HUES6 (cell line): ENCODE measurements around the gene HERC4.
"Not testable (repeated sequence)": the region's sequence is repeated elsewhere in the genome, so short reads cannot be mapped to it uniquely, and the experiment has no call there.

Experiments used
- H3K27ac ChIP-seq: 2 replicates; pipeline ENCODE4 v1.7.0; 2013; ENCODE audit warnings: low read depth, mild to moderate bottlenecking, low read length, inconsistent platforms
- H3K27me3 ChIP-seq: 2 replicates; pipeline ENCODE4 v1.6.1; 2013; ENCODE audit warnings: low read length; ENCODE audit not compliant: control insufficient read depth, insufficient read depth
- H3K36me3 ChIP-seq: 2 replicates; pipeline ENCODE4 v1.6.1; 2013; ENCODE audit warnings: low read length; ENCODE audit not compliant: control insufficient read depth, insufficient read depth
- H3K4me1 ChIP-seq: 2 replicates; pipeline ENCODE4 v1.6.1; 2013; ENCODE audit warnings: low read length; ENCODE audit not compliant: control insufficient read depth, insufficient read depth
- H3K4me3 ChIP-seq: 2 replicates; pipeline ENCODE4 v1.5.1; 2013; ENCODE audit warnings: low read depth, low read length
- H3K9ac ChIP-seq: one replicate; pipeline ENCODE4 v1.6.1; 2013; ENCODE audit warnings: mild to moderate bottlenecking, low read length
- H3K9me3 ChIP-seq: 2 replicates; pipeline ENCODE4 v1.6.1; 2013; ENCODE audit warnings: low read depth, low read length; ENCODE audit not compliant: control insufficient read depth, insufficient read depth

HERC4 gene

GRCh38 chr10:68076081-68076480 is 998 bp upstream of the HERC4 start:
- not testable (repeated sequence) for H3K9ac ChIP-seq, H3K27ac ChIP-seq, H3K9me3 ChIP-seq, H3K4me3 ChIP-seq, H3K4me1 ChIP-seq, H3K27me3 ChIP-seq
- peaks cover 11% of the 10 kb centered on the region; the same call in 1 of the 2 replicates for H3K36me3 ChIP-seq

DNA sequence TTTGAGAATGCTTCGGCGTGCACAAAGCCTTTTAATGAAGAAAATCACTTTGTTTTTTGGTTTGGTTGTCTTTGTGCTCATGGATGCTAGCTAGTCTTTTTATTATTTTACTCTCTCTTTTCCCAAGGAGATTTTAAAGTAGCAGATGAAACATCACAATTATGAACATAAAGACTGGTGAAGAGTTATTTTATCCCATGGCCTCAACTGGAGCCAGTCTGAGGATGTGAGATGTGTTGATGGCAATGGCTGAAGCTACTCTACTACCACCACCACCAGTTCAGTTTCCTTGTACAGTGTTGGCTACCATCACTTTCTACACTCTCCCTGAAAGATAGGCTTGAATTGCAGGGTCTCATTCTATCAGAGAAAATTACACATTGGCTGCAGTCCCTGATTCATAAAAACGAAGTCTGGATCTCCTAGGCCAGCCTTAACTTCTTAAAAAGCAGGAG is 494 bp upstream of the HERC4 start:
- H3K4me1 ChIP-seq = peaks cover 10% of the 10 kb centered on the region
- H3K9me3 ChIP-seq = no peaks in the 10 kb centered on the region
- no peak overlapping the region for H3K27ac ChIP-seq
- peak overlapping the region; percentile 40 for H3K4me3 ChIP-seq
- no peaks in the 10 kb centered on the region for H3K27me3 ChIP-seq
- H3K9ac ChIP-seq = no peak overlapping the region
- H3K36me3 ChIP-seq = peaks cover 16% of the 10 kb centered on the region

DNA sequence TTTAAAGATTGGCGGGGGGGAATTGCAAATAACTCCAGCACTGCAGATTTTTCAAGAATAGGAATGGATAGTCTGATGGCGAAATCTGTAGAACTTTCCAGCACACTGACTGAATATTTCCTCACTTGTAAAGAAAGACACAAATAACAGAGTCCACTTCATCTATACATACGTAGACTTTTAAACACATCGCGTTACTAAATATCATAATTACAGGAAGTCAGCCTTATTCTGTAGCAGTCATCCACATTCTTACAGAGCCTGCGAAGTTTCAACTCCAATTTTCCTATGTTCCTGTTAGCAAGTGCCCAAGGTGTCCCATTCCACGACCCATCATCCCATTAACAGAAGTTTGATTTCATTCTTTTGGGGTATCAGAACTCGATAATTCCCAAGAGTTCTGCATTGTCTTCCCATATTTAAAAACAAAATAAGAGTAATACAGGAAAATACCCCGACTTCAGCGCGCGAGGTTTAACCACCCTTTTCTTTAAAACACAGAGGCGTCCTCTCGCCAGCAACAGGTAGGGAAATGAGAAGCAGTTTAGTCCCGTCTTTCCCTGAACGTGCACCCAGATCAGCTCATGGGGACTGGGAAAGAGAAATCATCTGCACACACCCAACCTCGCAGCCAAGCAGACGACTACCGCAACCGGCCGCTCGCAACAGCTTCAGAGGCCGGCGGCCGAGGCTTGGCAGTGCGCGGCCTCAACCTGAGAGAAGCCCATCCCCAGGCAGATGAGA is 880 bp downstream of the HERC4 start:
- Histone ChIP-seq H3K4me1 (peaks cover 10% of the 10 kb centered on the region), H3K9me3 (no peaks in the 10 kb centered on the region), H3K27ac (peak overlapping the region; percentile 90; the same call in 1 of the 2 replicates), H3K9ac (peak overlapping the region; percentile 95), H3K36me3 (peaks cover 21% of the 10 kb centered on the region), H3K27me3 (no peaks in the 10 kb centered on the region), H3K4me3 (peak overlapping the region; percentile 95)

GRCh38 chr10:68073631-68074030 is 1.5 kb downstream of the HERC4 start:
- H3K27ac ChIP-seq = peak overlapping the region; percentile 90; the same call in 1 of the 2 replicates

GRCh38 chr10:68067508-68067907 is 7.6 kb downstream of the HERC4 start:
- Histone ChIP-seq H3K27ac (no peak overlapping the region), H3K9me3 (no peaks in the 10 kb centered on the region), H3K4me3 (no peak overlapping the region), H3K9ac (no peak overlapping the region), H3K27me3 (no peaks in the 10 kb centered on the region), H3K4me1 (peaks cover 4% of the 10 kb centered on the region; the same call in 1 of the 2 replicates), H3K36me3 (peaks cover 44% of the 10 kb centered on the region)

More at GRCh38 chr10:68073631-68074030, 1.5 kb downstream of the HERC4 start:
- Histone ChIP-seq H3K9ac (peak overlapping the region; percentile 95), H3K27me3 (no peaks in the 10 kb centered on the region), H3K9me3 (no peaks in the 10 kb centered on the region), H3K36me3 (peaks cover 26% of the 10 kb centered on the region), H3K4me3 (peak overlapping the region; percentile 95), H3K4me1 (peaks cover 10% of the 10 kb centered on the region)

DNA sequence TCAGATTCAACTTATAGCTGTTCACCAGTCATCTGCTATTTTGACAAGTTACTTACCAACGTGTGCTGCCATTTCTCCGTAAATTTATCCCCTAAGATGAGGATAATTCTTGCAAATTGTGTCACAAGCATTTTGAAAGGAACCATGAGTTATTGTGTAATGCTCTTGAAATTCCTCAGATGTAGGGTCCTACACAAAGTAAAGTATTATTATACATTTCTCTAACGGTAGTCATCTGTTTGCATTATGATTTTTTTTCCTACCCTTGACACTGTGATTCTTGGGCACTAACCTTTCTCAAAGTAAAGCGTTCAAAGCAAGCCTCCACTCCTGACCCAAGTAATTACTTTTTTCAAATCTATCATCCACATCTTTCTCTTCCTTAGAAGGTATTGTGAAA is 8.1 kb downstream of the HERC4 start:
- Histone ChIP-seq H3K27ac (no peak overlapping the region), H3K9ac (no peak overlapping the region), H3K27me3 (no peaks in the 10 kb centered on the region), H3K4me1 (peaks cover 4% of the 10 kb centered on the region; the same call in 1 of the 2 replicates), H3K9me3 (no peaks in the 10 kb centered on the region), H3K4me3 (no peak overlapping the region), H3K36me3 (peaks cover 41% of the 10 kb centered on the region)

- no peak overlapping the region for H3K27ac ChIP-seq
- H3K4me3 ChIP-seq = no peak overlapping the region
- H3K4me1 ChIP-seq = no peaks in the 10 kb centered on the region
- no peak overlapping the region for H3K9ac ChIP-seq
- no peaks in the 10 kb centered on the region for H3K9me3 ChIP-seq
- H3K36me3 ChIP-seq = peaks cover 6% of the 10 kb centered on the region
- H3K27me3 ChIP-seq = no peaks in the 10 kb centered on the region
Measured at GRCh38 chr10:68053553-68053952, 21.5 kb downstream of the HERC4 start.

DNA sequence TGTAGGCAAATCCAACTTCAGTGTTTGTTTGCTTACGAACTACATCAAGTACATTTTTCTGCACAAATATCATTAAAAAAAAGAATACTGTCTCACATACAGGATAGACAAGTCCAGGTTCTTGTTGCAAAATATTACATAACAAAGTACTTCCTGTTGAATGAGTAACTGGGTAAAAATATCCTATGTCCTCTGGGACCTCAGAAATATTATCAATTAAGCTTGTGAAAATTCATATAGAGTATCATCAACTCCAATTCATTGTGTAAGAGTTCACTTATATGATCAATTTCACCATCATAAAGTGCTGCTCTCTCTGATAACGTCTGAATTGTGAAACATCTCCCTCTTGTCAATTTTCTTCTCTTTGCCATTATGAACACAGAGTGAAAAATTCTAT is 22.6 kb downstream of the HERC4 start:
- Histone ChIP-seq H3K9me3 (0 out of 2 replicates have a peak, but pooled peaks cover 3% of the 10 kb centered on the region), H3K36me3 (peaks cover 10% of the 10 kb centered on the region), H3K27me3 (no peaks in the 10 kb centered on the region), H3K27ac (no peak overlapping the region), H3K9ac (no peak overlapping the region), H3K4me3 (no peak overlapping the region), H3K4me1 (no peaks in the 10 kb centered on the region)

GRCh38 chr10:68049289-68050078 is 25.6 kb downstream of the HERC4 start:
- Histone ChIP-seq H3K36me3 (peaks cover 5% of the 10 kb centered on the region), H3K9ac (no peak overlapping the region), H3K4me3 (no peak overlapping the region), H3K9me3 (0 out of 2 replicates have a peak, but pooled peaks cover 3% of the 10 kb centered on the region), H3K27ac (no peak overlapping the region), H3K4me1 (no peaks in the 10 kb centered on the region), H3K27me3 (no peaks in the 10 kb centered on the region)

DNA sequence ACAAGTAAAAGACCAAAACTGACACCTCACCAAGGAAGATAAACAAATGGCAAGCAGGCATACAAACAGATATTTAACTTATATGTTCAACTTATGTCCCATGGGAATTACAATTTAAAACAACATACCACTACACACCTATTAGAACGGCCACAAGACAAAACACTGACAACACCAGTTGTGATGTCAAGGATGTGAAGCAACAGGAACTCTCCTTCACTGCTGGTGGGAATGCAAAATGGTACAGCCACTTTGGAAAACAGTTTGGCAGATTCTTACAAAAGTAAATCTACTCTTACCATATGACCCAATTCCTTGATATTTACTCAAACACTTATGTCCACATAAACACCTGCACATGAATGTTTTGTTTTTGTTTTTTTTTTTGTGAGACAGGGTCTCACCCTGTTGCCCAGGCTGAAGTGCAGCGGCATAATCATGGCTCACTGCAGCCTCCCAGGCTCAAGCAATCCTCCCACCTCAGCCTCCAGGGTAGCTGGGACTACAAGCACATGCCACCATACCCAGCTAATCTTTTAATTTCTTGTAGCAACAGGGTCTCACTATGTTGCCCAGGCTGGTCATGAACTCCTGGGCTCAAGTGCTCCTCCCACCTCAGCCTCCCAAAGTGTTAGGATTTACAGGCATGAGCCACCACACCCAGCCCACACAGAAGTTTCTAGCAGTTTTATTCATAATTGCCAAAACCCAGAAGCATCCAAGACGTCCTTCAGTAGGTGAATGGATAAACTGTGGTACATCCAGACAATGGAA is 27.3 kb downstream of the HERC4 start:
- H3K9ac ChIP-seq = no peak overlapping the region
- no peaks in the 10 kb centered on the region for H3K4me1 ChIP-seq
- H3K4me3 ChIP-seq = no peak overlapping the region
- H3K9me3 ChIP-seq = 0 out of 2 replicates have a peak, but pooled peaks cover 3% of the 10 kb centered on the region
- no peaks in the 10 kb centered on the region for H3K27me3 ChIP-seq
- peaks cover 7% of the 10 kb centered on the region for H3K36me3 ChIP-seq
- no peak overlapping the region for H3K27ac ChIP-seq
